DMS79 (cell line): ENCODE data around the gene C3orf20.
"Not testable (repeated sequence)": the region's sequence is repeated elsewhere in the genome, so short reads cannot be mapped to it uniquely, and the experiment has no call there.

Experiments used
- DNase-seq: peaks from one replicate; lab custom pipeline; 2025; lab: John Stamatoyannopoulos, UW

C3orf20 gene

DNA sequence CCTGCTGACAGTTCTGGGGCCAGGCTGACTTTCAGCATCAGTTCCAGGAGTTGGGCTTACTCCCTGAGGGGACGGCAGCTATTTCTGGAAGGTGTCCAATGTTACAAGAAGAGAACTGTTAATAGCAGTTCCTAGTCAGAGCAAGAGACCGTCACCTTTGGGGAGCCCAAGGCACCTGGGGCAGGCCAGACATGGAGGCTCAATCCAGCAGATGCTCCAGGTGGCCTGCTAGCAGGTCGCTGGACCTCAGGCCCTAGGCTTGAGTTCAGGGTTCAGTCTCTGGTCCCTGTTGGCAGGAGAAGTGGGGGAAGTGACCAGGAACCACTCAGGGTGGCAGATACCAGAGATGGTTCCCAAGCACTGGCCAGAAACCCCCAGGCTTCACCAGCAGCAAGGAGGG is 25.9 kb downstream of the C3orf20 start:
- no peak for DNase-seq

DNA sequence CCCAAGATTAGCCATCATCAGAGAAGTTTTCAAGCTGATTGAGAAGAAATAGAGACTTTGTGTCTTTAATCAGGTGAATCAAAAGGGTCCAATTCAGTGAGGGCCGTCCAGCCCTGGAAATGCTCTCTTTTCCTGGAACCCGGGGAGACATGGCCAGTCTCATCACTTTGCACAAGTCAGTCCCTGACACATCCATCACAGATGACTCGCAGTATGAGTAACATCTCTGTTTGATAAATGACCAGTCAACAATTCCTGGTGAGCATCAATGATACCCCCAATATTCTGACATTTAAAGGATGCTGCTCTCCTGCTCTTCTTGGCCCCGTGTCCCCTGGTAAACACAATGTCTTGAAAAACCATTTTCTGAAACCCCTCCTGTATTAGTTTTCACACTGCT is 26.7 kb downstream of the C3orf20 start:
- DNase-seq: no peak

DNA sequence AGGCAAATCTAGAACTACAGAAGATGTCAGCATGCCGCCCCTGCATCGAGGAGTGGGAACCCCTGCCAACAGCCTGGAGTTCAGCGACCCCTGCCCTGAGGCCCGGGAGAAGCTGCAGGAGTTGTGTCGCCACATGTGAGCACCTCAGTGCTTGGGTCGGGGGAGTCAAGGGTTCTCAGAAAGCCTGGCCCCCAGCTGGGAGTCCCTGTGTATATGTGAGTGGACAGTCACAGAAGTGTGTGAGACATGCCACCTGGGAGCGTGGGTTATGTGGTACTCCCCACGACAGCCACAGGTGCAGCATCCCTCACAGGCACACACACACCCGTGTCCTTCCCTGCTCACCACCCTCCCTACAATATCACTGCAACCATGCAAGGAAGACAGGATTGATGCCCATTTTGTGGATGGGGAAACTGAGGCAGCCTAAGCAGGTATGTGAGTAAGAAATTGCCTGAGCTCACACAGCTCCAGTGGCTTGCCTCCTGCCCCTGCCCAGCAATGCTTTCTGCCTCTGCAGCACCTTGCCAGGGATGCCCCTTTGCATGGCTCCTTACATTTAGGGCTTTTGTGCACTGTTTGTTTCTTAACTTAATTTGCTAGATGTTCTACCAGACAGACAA is 28.3 kb downstream of the C3orf20 start:
- no peak for DNase-seq

DNA sequence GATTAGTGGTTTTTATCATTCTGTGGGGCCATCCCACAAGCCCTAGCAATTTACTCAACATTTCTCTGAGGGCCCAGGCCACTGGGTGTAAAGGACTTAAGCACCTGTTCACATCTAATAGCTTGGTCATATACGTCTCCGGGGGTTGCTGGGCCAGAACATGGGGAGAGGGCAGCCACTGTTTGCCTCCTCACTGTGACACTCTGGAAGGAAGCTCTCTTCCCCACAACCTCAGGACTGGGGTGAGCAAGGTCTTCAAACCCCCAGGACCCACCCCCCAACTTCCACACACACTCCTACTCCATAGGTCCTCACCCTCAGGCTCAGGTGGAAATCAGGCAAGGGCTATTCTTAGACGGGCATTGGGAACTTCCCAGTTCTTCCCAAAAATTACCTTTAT is 28.9 kb downstream of the C3orf20 start:
- DNase-seq: no peak

DNA sequence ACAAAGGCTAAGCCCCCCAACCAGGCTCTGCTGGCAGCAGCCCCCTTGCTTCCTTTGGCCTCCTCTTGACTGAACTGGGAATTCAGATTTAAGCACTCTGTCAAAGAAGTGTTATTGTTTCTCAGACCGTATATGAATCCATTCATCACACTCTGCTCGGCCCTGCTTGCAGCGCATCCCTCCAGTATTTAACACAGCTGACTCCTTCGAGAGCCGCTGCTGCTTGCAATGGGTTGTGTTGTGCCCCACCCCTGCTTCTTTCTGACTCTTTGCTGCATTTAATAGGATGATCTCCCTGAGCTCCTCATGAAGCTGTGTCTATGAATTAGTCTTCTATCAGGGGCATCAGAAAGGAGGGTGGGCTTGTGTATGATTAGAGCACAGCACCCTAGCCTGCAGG is 31.2 kb downstream of the C3orf20 start:
- no peak for DNase-seq

DNA sequence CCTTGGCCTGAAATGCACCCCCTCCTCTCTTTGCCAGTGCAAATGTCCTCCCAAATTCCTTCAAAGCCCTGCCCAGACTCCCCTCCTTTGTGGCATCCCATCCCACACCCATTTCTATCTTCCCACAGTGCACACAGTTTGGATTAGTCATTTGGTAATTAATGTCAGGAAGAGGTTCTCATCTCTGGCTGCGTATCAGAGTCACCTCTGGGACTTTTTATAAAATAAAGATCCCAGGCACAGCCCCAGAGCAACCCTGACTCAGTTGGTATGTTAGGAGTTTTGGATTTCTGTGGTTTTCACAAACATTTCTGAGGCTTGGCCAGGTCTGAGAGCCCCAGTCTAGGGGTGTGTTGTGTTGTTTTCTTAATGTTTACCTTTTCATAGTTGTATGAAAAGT is 41.6 kb downstream of the C3orf20 start:
- no peak for DNase-seq

DNA sequence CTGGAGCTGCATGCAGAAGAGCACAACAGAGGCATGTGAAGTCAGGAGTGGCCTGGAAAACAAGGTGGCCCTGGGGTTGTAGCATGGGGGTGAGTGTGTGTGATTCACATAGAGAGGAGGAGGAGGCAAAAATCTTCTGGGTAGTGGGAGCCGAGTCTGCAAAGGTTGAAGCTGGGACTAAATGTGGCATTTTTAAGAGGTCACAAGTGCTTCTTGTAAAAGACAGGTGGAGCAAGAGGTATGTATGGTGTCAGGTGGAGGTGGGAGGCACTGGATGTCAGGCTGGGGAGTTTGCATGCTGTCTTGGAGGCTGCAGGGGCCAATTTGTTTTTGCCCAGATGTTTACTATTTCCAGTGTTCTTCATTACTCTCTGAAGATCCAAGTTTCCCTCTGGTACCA is 42.4 kb downstream of the C3orf20 start:
- no peak for DNase-seq

DNA sequence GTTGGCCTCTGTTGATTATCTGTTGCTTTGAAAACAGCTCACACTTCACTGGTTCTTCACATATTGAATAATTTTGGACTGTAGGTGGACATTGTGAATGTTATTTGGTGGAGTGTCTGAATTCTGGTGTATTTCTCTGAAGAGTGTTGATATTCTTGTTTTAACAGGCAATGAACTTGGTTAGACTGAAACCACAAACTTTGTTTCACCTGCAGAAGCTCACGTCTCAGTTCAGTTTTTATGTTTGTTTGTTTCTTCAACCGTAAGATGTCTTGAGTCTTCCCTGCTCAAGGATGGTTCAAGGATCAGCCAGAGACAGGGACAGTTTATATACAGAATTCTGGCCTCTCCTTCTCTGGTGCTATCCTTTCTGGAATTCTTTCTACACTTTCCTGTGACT is 43.6 kb downstream of the C3orf20 start:
- no peak for DNase-seq

DNA sequence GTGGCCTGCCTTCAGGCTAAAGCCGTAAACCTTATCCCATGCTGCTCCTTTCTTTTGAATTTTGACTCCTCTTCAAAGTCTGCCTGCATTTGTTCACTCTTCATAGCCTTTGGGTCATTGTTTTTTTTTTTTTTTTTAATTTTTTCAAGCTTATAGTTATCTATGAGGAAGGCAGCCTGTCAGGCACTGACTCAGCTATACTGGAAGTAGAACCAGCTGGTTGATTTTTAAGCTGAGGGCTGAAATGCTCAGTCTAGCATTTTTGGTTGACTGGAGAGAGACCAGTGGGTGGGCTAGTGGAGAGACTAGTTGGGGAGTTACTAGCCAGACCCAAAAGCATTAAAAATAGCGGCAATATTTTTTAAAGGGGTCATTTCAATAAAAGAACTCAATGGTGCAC is 44.1 kb downstream of the C3orf20 start:
- DNase-seq: no peak

DNA sequence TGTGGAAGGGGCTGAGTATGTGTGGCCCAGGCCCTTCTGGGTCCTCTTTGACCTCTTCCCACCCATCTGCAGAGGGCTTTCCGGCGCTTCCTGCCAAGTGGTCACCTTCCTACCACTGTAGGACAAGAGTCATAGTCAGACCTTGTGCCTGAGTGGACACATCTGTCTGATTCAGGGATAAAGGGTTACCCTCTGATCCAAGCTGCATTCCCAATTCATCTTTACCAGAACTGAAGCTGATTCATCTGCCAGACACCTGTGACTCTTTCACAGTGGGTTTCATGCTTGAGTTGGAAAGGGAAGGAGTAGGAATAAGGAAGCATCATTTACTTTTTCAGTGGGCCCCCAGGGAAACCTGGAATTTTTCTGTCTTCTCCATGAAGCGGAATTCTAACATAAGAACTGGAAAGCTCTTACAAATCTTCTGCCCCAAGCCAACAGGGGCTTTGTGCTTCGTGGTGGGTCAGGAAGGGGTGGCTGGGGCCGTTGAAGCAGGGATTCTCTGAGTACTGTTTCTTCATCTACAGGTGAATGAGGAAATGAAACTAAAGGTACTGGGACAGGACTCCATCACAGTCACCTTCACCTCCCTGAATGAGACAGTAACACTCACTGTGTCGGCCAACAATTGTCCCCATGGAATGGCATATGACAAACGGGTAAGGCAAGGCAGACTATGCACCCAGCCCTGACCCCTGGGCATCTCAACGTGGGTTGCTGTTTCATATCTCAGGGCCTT is 46.4 kb downstream of the C3orf20 start:
- DNase-seq: no peak

DNA sequence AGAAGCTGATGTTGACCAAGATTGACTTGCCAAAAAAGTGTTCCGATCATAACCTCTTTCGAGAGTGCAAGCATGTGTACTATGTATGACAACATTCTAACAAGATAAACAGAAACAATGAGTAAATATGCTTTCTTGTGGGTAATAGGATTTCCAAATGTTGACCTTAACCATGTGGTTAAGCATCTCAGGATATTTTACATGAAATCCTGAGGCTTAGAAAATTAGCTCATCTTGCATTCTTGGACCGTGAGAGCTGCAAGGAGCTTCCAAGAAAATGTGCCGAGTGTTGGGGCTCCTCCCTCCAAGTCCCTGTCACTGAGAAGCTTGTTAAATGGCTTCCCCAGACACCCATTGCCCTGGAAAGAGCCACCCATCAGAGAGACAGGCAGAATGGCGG is 50.1 kb downstream of the C3orf20 start:
- DNase-seq: no peak

DNA sequence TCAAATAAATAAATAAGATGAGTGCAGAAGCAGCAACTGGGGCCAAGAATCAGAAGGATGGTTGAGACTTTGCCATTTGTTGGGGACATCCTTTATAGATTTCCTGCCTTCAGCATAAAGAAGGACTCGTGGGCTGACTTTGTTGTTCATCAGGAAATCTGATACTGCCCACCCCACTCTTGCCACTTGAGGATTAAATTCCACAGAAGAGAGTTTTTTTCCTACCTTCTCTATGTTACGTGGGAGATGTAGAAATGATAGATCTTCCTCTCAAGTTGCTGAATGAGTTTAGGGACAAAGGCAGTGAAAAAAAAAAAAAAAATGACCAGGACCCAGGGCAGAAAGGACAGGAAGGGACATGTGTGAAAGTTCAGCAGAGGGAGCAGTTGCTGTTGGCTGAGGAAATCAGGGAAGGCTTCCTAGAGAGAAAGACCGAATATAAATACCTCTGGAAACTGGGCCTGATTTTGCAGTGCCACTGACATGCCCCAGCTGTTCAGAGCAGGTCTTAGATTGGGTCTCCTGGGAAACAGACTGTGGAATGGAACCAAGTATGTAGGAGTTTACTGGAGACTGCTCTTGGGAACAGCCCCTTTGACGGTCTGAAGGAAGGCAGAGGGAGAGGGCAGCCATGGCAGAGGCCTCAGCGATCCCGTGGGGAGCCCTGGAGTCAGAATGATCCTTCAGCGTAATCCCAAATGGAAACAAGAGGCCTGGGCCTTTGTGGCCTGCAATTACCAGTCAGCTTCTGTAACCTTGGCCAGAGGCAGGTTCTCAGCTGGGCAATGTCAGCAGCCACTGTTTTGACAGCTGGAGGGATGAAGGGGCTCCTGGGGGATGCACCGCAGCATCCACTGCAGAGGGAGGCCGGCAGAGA is 50.9 kb downstream of the C3orf20 start:
- no peak for DNase-seq

DNA sequence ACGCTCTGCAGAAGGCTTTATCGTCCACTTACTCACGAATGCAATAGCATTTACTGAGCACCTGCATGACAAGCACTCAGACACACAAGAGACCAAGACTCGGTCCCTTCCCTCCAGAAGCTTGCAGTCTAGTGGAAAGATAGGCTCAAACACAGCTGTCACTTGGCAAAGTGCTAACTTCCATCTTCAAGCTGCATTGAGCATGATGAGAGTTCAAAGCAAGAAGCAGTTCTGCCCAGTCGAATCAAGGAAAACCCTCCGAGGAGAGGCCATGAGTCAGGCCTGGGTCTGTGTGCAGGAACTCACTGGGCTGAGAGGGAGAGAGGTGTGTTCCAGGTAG is 51.5 kb downstream of the C3orf20 start:
- no peak for DNase-seq

DNA sequence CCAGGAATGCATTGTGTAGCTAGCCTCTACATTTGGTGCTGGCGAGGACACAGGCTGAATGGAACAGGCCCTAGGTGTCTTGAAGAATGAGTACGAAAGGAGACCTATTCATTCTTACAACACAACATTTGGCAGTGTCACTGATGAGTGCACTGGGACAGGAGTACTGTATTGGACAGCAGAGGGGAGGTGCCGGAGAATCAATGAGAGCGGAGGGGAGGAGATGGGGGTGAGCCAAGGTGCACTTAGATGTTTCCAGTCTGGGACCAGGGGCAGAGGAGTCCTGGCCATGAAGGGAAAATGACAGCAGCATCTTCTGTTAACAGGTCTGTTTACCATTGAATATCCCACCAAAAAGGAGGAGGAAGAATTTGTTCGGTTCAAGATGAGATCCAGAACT is 53.2 kb downstream of the C3orf20 start:
- DNase-seq: no peak

DNA sequence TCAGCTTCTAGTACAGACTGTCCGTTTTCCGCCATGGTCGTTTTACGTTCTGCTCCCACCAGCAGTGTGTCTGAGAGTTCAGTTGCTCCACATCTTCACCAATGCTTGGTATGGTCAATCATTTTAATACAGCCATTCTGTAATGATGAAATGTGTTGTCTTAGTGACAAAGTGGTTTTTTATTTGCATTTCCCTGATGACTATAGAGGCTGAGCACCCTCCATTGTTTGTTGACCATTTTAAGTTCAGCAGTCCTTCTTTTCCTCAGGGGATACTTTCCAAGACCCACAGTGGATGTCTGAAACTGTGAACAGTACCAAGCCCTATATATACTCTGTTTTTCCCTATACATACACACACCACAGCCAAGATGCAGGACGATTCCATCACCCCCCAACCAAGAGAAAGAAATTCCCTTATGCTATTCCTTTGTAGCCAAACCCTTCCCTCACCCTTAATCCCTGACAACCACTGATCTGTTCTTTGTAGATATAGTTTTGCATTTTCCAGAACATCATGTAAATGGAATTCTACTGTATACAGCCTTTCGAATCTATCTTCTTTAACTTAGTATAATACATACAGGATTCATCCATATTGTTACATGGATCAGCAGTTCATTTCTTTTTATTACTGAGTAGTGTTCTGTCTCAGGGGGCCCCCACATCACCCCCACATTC is 55.9 kb downstream of the C3orf20 start:
- no peak for DNase-seq

DNA sequence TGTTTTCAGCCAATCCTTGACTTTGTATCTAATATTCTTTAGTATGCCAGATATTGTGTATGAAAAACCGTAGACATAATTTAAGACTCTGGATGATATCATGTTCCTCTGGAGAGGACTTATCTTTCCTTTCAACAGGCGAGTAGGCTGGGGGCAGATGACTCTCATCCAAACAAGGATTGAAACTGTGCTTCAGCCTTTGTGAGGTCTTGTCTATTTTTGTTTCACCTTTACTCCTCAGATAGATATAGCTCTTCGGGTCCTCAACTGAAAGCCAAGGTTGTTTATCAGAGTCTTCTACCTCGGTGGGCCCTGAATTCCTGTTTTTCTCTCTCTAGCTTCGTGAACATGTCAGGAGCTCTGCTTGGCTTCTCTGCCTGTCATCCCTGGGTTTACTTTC is 66.0 kb downstream of the C3orf20 start:
- no peak for DNase-seq

DNA sequence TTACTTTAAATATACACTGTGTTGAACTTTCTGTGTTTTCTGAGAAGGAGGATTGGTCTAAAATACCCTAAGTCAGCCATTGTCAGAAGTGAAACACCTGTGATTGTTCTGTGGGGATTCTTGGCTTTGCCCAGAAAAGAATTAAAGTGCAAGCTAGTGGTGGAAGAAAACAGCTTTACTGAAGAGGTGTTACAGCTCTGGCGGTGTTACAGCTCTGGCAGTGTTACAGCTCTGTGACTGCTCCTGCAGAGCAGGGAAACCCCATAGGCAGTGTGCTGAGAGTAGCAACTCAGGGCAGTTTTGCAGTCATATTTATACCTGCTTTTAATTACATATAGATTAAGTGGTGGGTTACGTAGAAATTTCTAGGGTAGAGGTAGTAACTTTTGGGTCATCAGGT is 66.6 kb downstream of the C3orf20 start:
- no peak for DNase-seq

DNA sequence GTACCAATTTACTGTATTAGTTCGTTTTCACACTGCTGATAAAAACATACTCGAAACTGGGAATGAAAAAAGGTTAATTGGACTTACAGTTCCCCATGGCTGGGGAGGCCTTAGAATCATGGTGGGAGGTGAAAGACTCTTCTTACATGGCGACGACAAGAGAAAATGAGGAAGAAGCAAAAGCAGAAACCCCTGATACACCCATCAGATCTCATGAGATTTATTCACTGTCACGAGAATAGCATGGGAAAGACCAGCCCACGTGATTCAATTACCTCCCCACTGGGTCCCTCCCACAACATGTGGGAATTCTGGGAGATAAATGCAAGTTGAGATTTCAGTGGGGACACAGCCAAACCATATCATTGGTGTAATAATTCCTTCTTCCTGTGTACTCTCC is 69.6 kb downstream of the C3orf20 start:
- DNase-seq: no peak

DNA sequence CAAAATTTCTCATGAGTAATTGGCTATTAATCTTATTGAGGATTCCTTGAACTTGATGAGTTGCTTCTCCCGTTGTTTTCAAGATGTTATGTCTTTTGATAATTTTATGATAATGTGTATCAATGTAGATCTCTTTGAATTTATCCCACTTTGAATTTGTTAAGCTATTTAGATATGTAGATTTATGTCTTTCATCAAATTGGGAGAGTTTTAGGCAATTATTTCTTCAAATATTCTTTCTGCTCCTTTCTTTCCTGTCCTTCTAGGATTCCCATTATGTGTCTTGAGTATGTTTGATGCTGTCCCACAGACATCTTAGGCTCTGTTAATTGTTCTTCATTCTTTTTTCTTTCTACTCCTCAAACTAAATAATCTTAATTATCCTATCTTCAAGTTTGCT is 75.7 kb downstream of the C3orf20 start:
- DNase-seq: no peak

DNA sequence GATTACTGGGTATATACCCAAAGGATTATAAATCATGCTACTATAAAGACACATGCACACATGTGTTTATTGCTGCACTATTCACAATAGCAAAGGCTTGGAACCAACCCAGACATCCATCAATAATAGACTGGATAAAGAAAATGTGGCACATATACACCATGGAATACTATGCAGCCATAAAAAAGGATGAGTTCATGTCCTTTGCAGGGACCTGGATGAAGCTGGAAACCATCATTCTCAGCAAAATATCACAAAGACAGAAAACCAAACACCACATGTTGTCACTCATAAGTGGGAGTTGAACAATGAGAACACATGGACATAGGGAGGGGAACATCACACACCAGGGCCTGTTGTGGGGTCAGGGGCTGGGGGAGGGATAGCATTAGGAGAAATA is 78.0 kb downstream of the C3orf20 start:
- DNase-seq: not testable (repeated sequence)

DNA sequence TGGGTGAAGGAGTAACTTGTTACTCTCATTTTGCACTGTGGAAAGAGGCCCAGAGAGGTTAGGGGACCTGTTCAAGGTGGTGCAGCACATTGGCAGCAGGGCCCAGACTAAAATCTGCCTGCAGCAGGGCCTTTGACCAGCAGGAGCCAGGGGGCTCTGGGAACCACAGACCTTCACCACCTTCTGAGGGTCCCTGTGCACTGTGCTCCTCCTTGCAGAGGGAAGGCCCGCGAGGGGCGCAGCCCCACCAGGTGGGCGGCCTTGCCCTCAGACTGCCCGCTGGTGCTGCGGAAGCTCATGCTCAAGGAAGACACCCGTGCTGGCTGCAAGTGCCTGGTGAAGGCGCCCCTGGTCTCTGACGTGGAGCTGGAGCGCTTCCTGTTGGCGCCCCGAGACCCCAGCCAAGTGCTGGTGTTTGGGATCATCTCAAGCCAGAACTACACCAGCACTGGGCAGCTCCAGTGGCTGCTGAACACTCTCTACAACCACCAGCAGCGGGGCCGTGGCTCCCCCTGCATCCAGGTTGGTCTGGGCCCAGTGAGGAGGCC is 82.3 kb downstream of the C3orf20 start:
- DNase-seq: no peak

DNA sequence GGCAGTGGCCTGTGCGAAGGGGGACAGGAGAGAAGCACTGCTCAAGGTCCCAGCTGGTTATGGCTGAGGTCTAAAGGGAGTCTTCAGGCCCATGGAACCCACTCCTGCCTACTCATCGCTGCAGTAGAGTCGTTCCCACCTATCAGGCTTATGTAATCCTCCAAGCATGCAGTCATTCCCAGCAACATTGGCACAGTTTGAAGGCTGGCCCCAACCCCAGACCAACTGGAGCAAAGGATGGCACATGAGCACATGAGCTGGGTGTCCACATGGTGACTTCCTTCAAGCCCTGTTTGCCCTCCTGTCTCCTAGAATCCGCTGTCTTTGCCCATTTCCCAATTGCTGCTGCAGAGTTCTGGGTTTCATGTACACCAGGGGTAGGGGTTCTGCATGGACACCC is 83.4 kb downstream of the C3orf20 start:
- no peak for DNase-seq
